Heart right ventricle (tissue), 16 donors: ENCODE data around the gene TECTA. TPM values are rescaled to one million over a fixed set of nuclear protein-coding genes. Genes with fewer than 3 reads are reported as not detected.

Source experiments
- ATAC-seq, 8 donors: fragments of 200-7000 bp; cut with Tn5 transposase; one replicate each; pipeline ENCODE4 v1.9.1; 2020; ENCODE audit warnings: mild to moderate bottlenecking in 8 of 8, moderate library complexity in 8 of 8, moderate number of reproducible peaks in 1 of 8
- DNase-seq, 2 donors: peaks; one replicate each; pipeline ENCODE4 v3.0.0-alpha.2; 2020
- H3K27ac ChIP-seq, 10 donors: fragments of 200-600 bp; sonication (generic) in 2 of 10; one replicate each; pipeline versions ENCODE4 v1.5.0 to v1.8.0; 2020 to 2022; ENCODE audit warnings: mild to moderate bottlenecking in 3 of 10
- H3K27me3 ChIP-seq, 7 donors: fragments of 200-600 bp; one replicate each; pipeline ENCODE4 v1.8.0; 2021 to 2022; ENCODE audit warnings: mild to moderate bottlenecking in 2 of 7
- H3K36me3 ChIP-seq, 9 donors: fragments of 200-600 bp; sonication (generic) in 1 of 9; one replicate each; pipeline versions ENCODE4 v1.5.0 to v1.8.0; 2020 to 2022; ENCODE audit warnings: mild to moderate bottlenecking in 2 of 9
- H3K4me1 ChIP-seq, 9 donors: fragments of 200-600 bp; sonication (generic) in 1 of 9; one replicate each; pipeline versions ENCODE4 v1.5.0 to v1.8.0; 2020 to 2022; ENCODE audit warnings: mild to moderate bottlenecking in 4 of 9
- H3K4me3 ChIP-seq, 10 donors: fragments of 200-600 bp; sonication (generic) in 2 of 10; one replicate each; pipeline versions ENCODE4 v1.5.0 to v1.8.0; 2020 to 2022; ENCODE audit warnings: mild to moderate bottlenecking in 7 of 10, moderate library complexity in 2 of 10
- H3K9me3 ChIP-seq, 11 donors: fragments of 200-600 bp in 10 of 11; sonication (generic) in 2 of 11; one replicate each; pipeline versions ENCODE4 v1.5.0 to v1.8.0; 2013 to 2022; ENCODE audit warnings: mild to moderate bottlenecking in 2 of 11, control low read depth in 1 of 11, moderate library complexity in 1 of 11
- WGBS, 2 donors: extraction: QIAGEN DNeasy Blood & Tissue Kit; methylation state at CpG; one replicate each; pipeline ENCODE4 v1.1.7; 2013; ENCODE audit warnings: inconsistent platforms in 1 of 2; 5-methylcytosine and 5-hydroxymethylcytosine counted together
- intact Hi-C, 10 donors: fragments of 100-400 bp; cut with DNase I; formaldehyde crosslinking; loops; one replicate each; pipeline versions ENCODE4 v1.11.1 to v1.14.2; 2022
- polyA plus RNA-seq, 2 donors: library from polyadenylated mRNA; stranded (reverse); fragments of 200-250 nt; gene quantifications; one replicate each; pipeline ENCODE4 v1.2.3, GENCODE V29; 2013
- total RNA-seq, 10 donors: library from RNA; stranded (reverse); fragmentation: NEBNext Ultra II Directional in 3 of 10; extraction: Animal tissue kit (Norgen Biotek cat#: 25700) in 3 of 10; gene quantifications; one replicate each; pipeline versions ENCODE4 v1.2.1 to v1.2.4, GENCODE V29; 2021 to 2023
- TF ChIP-seq, protein P1 (sequence below), 9 donors: fragments of 200-600 bp; sonication (generic) in 2 of 9; IDR thresholded peaks; one replicate each; pipeline versions ENCODE4 v1.5.0 to v1.8.0; 2021 to 2022; ENCODE audit warnings: antibody characterized with exemption in 9 of 9, mild to moderate bottlenecking in 5 of 9, moderate library complexity in 1 of 9
- donor health status: Arrhythmogenic right ventricular cardiomyopathy.
- donor health status: ischemic (EF 13 %, LVEDD 7.1; RV severe dilation, severe dysfunction).
- donor health status: healthy with polysubstance abuse.
- donor health status: DM: no; HTN: yes; CAD: no.
- donor health status: DM: no; HTN: no; CAD: no.
- donor health status: ischemic (EF 25% LVEDD 6.9; RV normal size, moderate dysfunction).
- donor health status: ischemic (EF 25% LVEDD 5.7; RV mildly dilated, moderate dysfunction).
- donor health status: healthy.
- donor health status: DM: yes; HTN: yes; CAD: no.
- donor health status: Ischemic cardiomyopathy.
- donor health status: ischemic (EF 35%, LVEDD 5.7; RV mildly dilated, moderate dysfunction).
- donor health status: nonischemic (EF 11% LVEDD 7.7; RV severe dilation, severe dysfunction).
- donor health status: DM: yes; HTN: yes; CAD: no.
- donor health status: PGD.
- donor health status: ischemic (EF 29% LVEDD 5.4; RV normal size, mild dysfunction).
- donor health status: nonischemic (EF 23%, LVEDD 6.1; RV moderate dilation, normal function).

TECTA gene
- total and polyA plus RNA-seq, 12 donors: 0.38 to 1.9 (median 1.1) TPM

DNA sequence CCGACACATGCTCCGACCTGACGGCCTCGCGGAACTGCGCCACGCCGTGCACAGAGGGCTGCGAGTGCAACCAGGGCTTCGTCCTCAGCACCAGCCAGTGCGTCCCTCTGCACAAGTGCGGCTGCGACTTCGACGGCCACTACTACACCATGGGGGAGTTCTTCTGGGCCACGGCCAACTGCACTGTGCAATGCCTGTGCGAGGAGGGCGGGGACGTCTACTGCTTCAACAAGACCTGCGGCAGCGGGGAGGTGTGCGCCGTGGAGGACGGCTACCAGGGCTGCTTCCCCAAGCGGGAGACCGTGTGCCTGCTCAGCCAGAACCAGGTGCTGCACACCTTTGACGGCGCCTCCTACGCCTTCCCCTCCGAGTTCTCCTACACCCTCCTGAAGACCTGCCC, 26.8 kb downstream of the TECTA start:
- Histone ChIP-seq H3K27me3 (no peaks in the 10 kb centered on the region), H3K4me1 (no peaks in the 10 kb centered on the region), H3K9me3 (peaks cover 0 to 5% (median 0%) of the 10 kb centered on the region in 11 donors), H3K27ac (no peak overlapping the region), H3K4me3 (no peak overlapping the region), H3K36me3 (no peaks in the 10 kb centered on the region)
- DNase-seq (no peak), ATAC-seq (no peak)
- intact Hi-C loops: no loop called here
- WGBS, 2 donors: 97% methylated on average over 30 of the region's 30 CpGs
- TF ChIP-seq, protein P1, sequence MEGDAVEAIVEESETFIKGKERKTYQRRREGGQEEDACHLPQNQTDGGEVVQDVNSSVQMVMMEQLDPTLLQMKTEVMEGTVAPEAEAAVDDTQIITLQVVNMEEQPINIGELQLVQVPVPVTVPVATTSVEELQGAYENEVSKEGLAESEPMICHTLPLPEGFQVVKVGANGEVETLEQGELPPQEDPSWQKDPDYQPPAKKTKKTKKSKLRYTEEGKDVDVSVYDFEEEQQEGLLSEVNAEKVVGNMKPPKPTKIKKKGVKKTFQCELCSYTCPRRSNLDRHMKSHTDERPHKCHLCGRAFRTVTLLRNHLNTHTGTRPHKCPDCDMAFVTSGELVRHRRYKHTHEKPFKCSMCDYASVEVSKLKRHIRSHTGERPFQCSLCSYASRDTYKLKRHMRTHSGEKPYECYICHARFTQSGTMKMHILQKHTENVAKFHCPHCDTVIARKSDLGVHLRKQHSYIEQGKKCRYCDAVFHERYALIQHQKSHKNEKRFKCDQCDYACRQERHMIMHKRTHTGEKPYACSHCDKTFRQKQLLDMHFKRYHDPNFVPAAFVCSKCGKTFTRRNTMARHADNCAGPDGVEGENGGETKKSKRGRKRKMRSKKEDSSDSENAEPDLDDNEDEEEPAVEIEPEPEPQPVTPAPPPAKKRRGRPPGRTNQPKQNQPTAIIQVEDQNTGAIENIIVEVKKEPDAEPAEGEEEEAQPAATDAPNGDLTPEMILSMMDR (IDR thresholded peaks at IDR 0.05): no peak

- ATAC-seq: peak in 1 of 8 donors; percentile 29
Observed at GRCh38 chr11:121129362-121130340, 28.6 kb downstream of the TECTA start.

DNA sequence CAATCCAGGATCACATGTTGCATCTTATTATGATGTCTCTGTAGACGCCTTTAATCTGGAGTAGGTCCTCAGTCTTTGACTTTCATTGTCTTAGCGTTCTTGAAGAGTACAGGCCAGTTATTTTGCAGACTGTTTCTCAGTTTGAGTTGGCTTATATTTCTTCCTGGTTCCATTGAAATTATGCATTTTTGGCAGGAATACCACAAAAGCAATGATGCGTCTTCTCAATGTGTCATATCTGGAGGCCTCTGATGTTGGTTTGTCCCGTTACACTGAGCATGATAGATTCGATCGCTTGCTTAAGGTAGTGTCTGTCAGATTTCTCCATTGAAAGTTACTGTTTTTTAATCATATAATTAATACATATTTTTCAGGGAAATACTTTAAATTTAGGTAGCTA, 30.6 kb downstream of the TECTA start:
- H3K27ac ChIP-seq: no peak overlapping the region
- ATAC-seq (no peak), DNase-seq (no peak)
- H3K27me3 ChIP-seq: no peaks in the 10 kb centered on the region
- H3K36me3 ChIP-seq: no peaks in the 10 kb centered on the region
- no peaks in the 10 kb centered on the region for H3K9me3 ChIP-seq
- 79 to 88% methylated on average over 6 of the region's 6 CpGs for WGBS, 2 donors
- TF ChIP-seq, protein P1 (IDR thresholded peaks at IDR 0.05): no peak
- H3K4me1 ChIP-seq: peaks cover 0 to 14% (median 6%) of the 10 kb centered on the region in 9 donors
- intact Hi-C loops: no loop called here
- no peak overlapping the region for H3K4me3 ChIP-seq

More at GRCh38 chr11:121129362-121130340, 28.6 kb downstream of the TECTA start:
- no peaks in the 10 kb centered on the region for H3K27me3 ChIP-seq
- no peaks in the 10 kb centered on the region for H3K36me3 ChIP-seq
- TF ChIP-seq, protein P1 (IDR thresholded peaks at IDR 0.05): no peak
- no peaks in the 10 kb centered on the region for H3K9me3 ChIP-seq
- peaks cover 0 to 3% (median 1%) of the 10 kb centered on the region in 9 donors for H3K4me1 ChIP-seq
- no peak overlapping the region for H3K4me3 ChIP-seq
- intact Hi-C loops: no loop called here
- WGBS, 2 donors: 82 to 83% methylated on average over 29 of the region's 29 CpGs
- H3K27ac ChIP-seq: no peak overlapping the region
- DNase-seq: no peak

DNA sequence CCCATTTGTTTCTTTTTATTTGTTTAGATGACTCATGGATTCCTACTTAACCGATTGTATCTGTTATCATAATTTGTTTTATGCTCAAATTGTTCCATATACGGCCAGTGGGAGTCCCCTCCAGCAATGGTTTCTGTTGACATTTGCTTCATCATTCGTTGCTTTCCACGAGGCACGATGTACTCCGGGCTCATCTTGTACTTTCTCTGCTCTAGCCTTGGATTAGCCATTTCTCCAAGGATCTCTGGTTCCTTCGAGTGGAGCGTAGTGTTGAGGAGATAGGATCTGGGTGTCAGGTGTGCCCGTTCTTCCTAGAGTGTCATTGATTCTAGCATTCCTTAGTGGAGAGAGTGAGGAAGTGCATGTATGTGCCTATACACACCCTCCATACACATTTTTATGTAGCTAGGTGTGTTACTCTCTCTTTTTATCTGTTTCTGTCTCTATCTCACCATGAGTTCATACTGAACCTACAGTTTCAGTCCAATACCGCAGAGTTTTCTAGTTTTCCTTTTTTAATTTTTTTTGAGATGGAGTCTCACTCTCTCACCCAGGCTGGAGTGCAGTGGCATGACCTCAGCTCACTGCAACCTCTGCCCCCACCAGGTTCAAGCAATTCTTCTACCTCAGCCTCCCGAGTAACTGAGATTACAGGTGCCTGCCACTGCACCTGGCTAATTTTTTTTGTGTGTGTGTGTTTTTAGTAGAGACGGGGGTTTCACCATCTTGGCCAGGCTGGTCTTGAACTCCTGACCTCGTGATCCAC, 31.4 kb downstream of the TECTA start:
- H3K9me3 ChIP-seq: no peaks in the 10 kb centered on the region
- ATAC-seq: no peak
- H3K4me3 ChIP-seq: no peak overlapping the region
- no peaks in the 10 kb centered on the region for H3K27me3 ChIP-seq
- TF ChIP-seq, protein P1 (IDR thresholded peaks at IDR 0.05): no peak
- intact Hi-C loops: no loop called here
- no peak for DNase-seq
- H3K36me3 ChIP-seq: no peaks in the 10 kb centered on the region
- H3K27ac ChIP-seq: no peak overlapping the region
- H3K4me1 ChIP-seq: peaks cover 0 to 14% (median 6%) of the 10 kb centered on the region in 9 donors
- 79 to 90% methylated on average over 13 of the region's 13 CpGs for WGBS, 2 donors
